ENCODE measurements around the gene LRTM2.

- TF ChIP-seq CTCF (IDR thresholded peaks at IDR 0.05), result no peak
- no peak for TF ChIP-seq POLR2A (IDR thresholded peaks at IDR 0.05)
- TF ChIP-seq POLR2AphosphoS5 (IDR thresholded peaks at IDR 0.05), result no peak
These were observed 53.5 kb downstream of the LRTM2 start for GRCh38 chr12:1873531-1874510.
